A673 (cell line): Measurements from ENCODE around the gene SMIM17. TPM values are rescaled to one million over a fixed set of nuclear protein-coding genes. Genes with fewer than 3 reads are reported as not detected.

Source experiments
- BruUV-seq: library from RNA; stranded (reverse); fragments of 400-500 nt; replicated peaks from 2 replicates; lab custom pipeline; 2021; lab: Mats Ljungman, UMichigan
- CTCF ChIA-PET: fragments of 300-600 bp; sonication (Branson Sonifier 250); formaldehyde crosslinking; loops from one replicate; lab custom pipeline; 2022; ENCODE audit warnings: antibody characterized with exemption; lab: Charles Lee
- POLR2A ChIA-PET: fragments of 300-600 bp; sonication (Branson Sonifier 250); formaldehyde crosslinking; loops from one replicate; lab custom pipeline; 2022; ENCODE audit warnings: antibody characterized with exemption; ENCODE audit not compliant: low non-redundant PET; lab: Charles Lee
- DNase-seq: peaks from one replicate; pipeline ENCODE4 v3.0.0-alpha.2; 2015; ENCODE audit warnings: low spot score
- H3K27ac ChIP-seq: fragments of 200-600 bp; sonication (generic); 2 replicates; pipeline ENCODE4 v1.5.1; 2016; ENCODE audit warnings: mixed run types, low read depth, mild to moderate bottlenecking, mixed read lengths, antibody characterized with exemption, low read length; ENCODE audit not compliant: poor library complexity, severe bottlenecking
- H3K27me3 ChIP-seq: fragments of 200-600 bp; sonication (generic); replicated peaks from 2 replicates; pipeline ENCODE4 v1.6.1; 2017; ENCODE audit warnings: mixed run types, low read depth, mild to moderate bottlenecking, mixed read lengths, antibody characterized with exemption, low read length; ENCODE audit not compliant: insufficient read depth, poor library complexity
- H3K36me3 ChIP-seq: fragments of 200-600 bp; sonication (generic); 2 replicates; pipeline ENCODE4 v1.6.1; 2016; ENCODE audit warnings: mixed run types, mild to moderate bottlenecking, mixed read lengths, antibody characterized with exemption, low read length; ENCODE audit not compliant: insufficient read depth, poor library complexity, severe bottlenecking
- H3K4me1 ChIP-seq: fragments of 200-600 bp; sonication (generic); 2 replicates; pipeline ENCODE4 v1.6.1; 2017; ENCODE audit warnings: mixed run types, mild to moderate bottlenecking, mixed read lengths, antibody characterized with exemption, low read length; ENCODE audit not compliant: insufficient read depth, poor library complexity, severe bottlenecking
- H3K4me3 ChIP-seq: fragments of 200-600 bp; sonication (generic); 2 replicates; pipeline ENCODE4 v1.5.1; 2016; ENCODE audit warnings: low read depth, mixed run types, mild to moderate bottlenecking, mixed read lengths, low read length; ENCODE audit not compliant: poor library complexity, severe bottlenecking
- H3K9me3 ChIP-seq: fragments of 200-600 bp; sonication (generic); 2 replicates; pipeline ENCODE4 v1.6.1; 2016; ENCODE audit warnings: mixed run types, low read depth, mild to moderate bottlenecking, mixed read lengths, antibody characterized with exemption, low read length; ENCODE audit not compliant: poor library complexity, severe bottlenecking
- CTCF ChIP-seq: fragments of 300-800, 200-600 bp; sonication (generic); conservative IDR thresholded peaks from 2 replicates; pipeline ENCODE4 v1.5.1; 2017; ENCODE audit warnings: low read depth, mild to moderate bottlenecking, antibody characterized with exemption, low read length, moderate library complexity, mixed read lengths
- EZH2 ChIP-seq: fragments of 200-600 bp; sonication (generic); IDR thresholded peaks from 2 replicates; pipeline ENCODE4 v1.6.1; 2017; ENCODE audit warnings: borderline replicate concordance, low read depth, mild to moderate bottlenecking, mixed read lengths, antibody characterized with exemption, low read length; ENCODE audit not compliant: poor library complexity, severe bottlenecking
- intact Hi-C: fragments of 100-400 bp; cut with micrococcal nuclease; formaldehyde crosslinking; loops from one replicate; pipeline ENCODE4 v1.10.0; 2022; ENCODE audit not compliant: unreplicated experiment
- total RNA-seq: library from RNA; stranded (reverse); gene quantifications from 2 replicates; pipeline ENCODE4 v1.2.3, GENCODE V29; 2021

SMIM17 gene
- total RNA-seq, 1 experiment from 2014 or later = 0.52 TPM

- BruUV-seq = no TSS peak
- Histone ChIP-seq H3K4me1 (no peaks in the 10 kb centered on the region), H3K27ac (no peak overlapping the region), H3K36me3 (peaks cover 4% of the 10 kb centered on the region), H3K27me3 (no peaks in the 10 kb centered on the region), H3K4me3 (no peak overlapping the region), H3K9me3 (peaks cover 18% of the 10 kb centered on the region)
- POLR2A ChIA-PET = no interaction called here
- TF ChIP-seq CTCF (no peak), EZH2 (no peak)
- no peak for DNase-seq
- CTCF ChIA-PET = no interaction called here
- intact Hi-C loops = no loop called here
Observed at GRCh38 chr19:56611288-56611687, 31.7 kb upstream of the SMIM17 start.

GRCh38 chr19:56612737-56613136, 30.2 kb upstream of the SMIM17 start:
- DNase-seq = no peak
- Histone ChIP-seq H3K4me1 (no peaks in the 10 kb centered on the region), H3K27ac (no peak overlapping the region), H3K9me3 (peaks cover 16% of the 10 kb centered on the region), H3K4me3 (no peak overlapping the region), H3K36me3 (peaks cover 4% of the 10 kb centered on the region), H3K27me3 (no peaks in the 10 kb centered on the region)
- intact Hi-C loops = no loop called here
- CTCF ChIA-PET = no interaction called here
- no peak for TF ChIP-seq CTCF
- no peak for TF ChIP-seq EZH2
- POLR2A ChIA-PET = no interaction called here
- no TSS peak for BruUV-seq

GRCh38 chr19:56613639-56614038, 29.3 kb upstream of the SMIM17 start:
- H3K4me1 ChIP-seq = no peaks in the 10 kb centered on the region
- H3K27ac ChIP-seq = no peak overlapping the region
- peaks cover 4% of the 10 kb centered on the region for H3K36me3 ChIP-seq
- TF ChIP-seq EZH2 = no peak
- no peak for TF ChIP-seq CTCF
- CTCF ChIA-PET = no interaction called here
- no TSS peak for BruUV-seq
- POLR2A ChIA-PET = interaction anchor here (0.6 kb wide), 1 partner anchor 19 kb away, joined by 3 read pairs; no protein-coding TSS in a partner anchor
- intact Hi-C loops = no loop called here
- H3K4me3 ChIP-seq = no peak overlapping the region
- DNase-seq = no peak
- no peaks in the 10 kb centered on the region for H3K27me3 ChIP-seq
- H3K9me3 ChIP-seq = peaks cover 16% of the 10 kb centered on the region
